Suprapubic skin (tissue), 4 donors: Measurements from ENCODE around the gene PIAS4. TPM values are rescaled to one million over a fixed set of nuclear protein-coding genes. Genes with fewer than 3 reads are reported as not detected.
A peak's percentile ranks its signal among the peaks of the same experiment; 100 is the strongest.

Source experiments
- DNase-seq, 2 donors: peaks; one replicate each; pipeline ENCODE4 v3.0.0-alpha.2; 2019; ENCODE audit warnings: low spot score in 2 of 2
- H3K27ac ChIP-seq: fragments of 200-600 bp; sonication (generic); one replicate; pipeline ENCODE4 v1.5.1; 2019
- H3K27me3 ChIP-seq: fragments of 200-600 bp; sonication (generic); one replicate; pipeline ENCODE4 v1.5.1; 2019
- H3K36me3 ChIP-seq: fragments of 200-600 bp; sonication (generic); one replicate; pipeline ENCODE4 v1.5.1; 2019
- H3K4me1 ChIP-seq: fragments of 200-600 bp; sonication (generic); one replicate; pipeline ENCODE4 v1.5.1; 2019
- H3K4me3 ChIP-seq: fragments of 200-600 bp; sonication (generic); one replicate; pipeline ENCODE4 v1.5.1; 2019; ENCODE audit warnings: mild to moderate bottlenecking
- H3K9me3 ChIP-seq: fragments of 200-600 bp; sonication (generic); one replicate; pipeline ENCODE4 v1.5.1; 2019
- EP300 ChIP-seq: sonication (generic); formaldehyde crosslinking; IDR thresholded peaks from one replicate; pipeline ENCODE4 v1.6.1; 2017; ENCODE audit warnings: antibody characterized with exemption
- POLR2A ChIP-seq, 2 donors: fragments of 450-650 bp; IDR thresholded peaks; one replicate each; pipeline ENCODE4 v1.6.1; 2017; ENCODE audit warnings: antibody characterized with exemption in 2 of 2, mild to moderate bottlenecking in 2 of 2, moderate library complexity in 2 of 2
- POLR2AphosphoS5 ChIP-seq, 3 donors: sonication (generic); formaldehyde crosslinking; IDR thresholded peaks; one replicate each; pipeline ENCODE4 v1.6.1; 2017; ENCODE audit warnings: antibody characterized with exemption in 3 of 3
- WGBS: methylation state at CpG from one replicate; pipeline ENCODE4 v1.1.5; 2018; 5-methylcytosine and 5-hydroxymethylcytosine counted together
- total RNA-seq, 4 donors: library from RNA; depleted of rRNA; stranded (reverse); fragments of >200 nt; gene quantifications; one replicate each; pipeline ENCODE4 v1.1.0, GENCODE V29; 2016
- TF ChIP-seq, protein P1 (sequence below), 2 donors: fragments of 200-600 bp in 1 of 2; fragments of 450-650 bp in 1 of 2; sonication (generic) in 1 of 2; IDR thresholded peaks; one replicate each; pipeline ENCODE4 v1.5.1; 2016 to 2019; ENCODE audit warnings: antibody characterized with exemption in 2 of 2, mild to moderate bottlenecking in 1 of 2, moderate library complexity in 1 of 2

The PIAS4 gene
- total RNA-seq, 4 donors from 2014 or later: 17.1 to 28.7 (median 22.6) TPM

GRCh38 chr19:4061683-4062418 lies 54.3 kb downstream of the PIAS4 start:
- TF ChIP-seq EP300 (no peak), POLR2A (IDR thresholded peaks at IDR 0.05) (no peak), POLR2AphosphoS5 (IDR thresholded peaks at IDR 0.05) (no peak)
- TF ChIP-seq, protein P1, sequence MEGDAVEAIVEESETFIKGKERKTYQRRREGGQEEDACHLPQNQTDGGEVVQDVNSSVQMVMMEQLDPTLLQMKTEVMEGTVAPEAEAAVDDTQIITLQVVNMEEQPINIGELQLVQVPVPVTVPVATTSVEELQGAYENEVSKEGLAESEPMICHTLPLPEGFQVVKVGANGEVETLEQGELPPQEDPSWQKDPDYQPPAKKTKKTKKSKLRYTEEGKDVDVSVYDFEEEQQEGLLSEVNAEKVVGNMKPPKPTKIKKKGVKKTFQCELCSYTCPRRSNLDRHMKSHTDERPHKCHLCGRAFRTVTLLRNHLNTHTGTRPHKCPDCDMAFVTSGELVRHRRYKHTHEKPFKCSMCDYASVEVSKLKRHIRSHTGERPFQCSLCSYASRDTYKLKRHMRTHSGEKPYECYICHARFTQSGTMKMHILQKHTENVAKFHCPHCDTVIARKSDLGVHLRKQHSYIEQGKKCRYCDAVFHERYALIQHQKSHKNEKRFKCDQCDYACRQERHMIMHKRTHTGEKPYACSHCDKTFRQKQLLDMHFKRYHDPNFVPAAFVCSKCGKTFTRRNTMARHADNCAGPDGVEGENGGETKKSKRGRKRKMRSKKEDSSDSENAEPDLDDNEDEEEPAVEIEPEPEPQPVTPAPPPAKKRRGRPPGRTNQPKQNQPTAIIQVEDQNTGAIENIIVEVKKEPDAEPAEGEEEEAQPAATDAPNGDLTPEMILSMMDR (IDR thresholded peaks at IDR 0.05): no peak
- Histone ChIP-seq H3K27ac (peak overlapping the region; percentile 86), H3K9me3 (no peaks in the 10 kb centered on the region), H3K4me3 (peak overlapping the region; percentile 99), H3K27me3 (no peaks in the 10 kb centered on the region), H3K4me1 (peaks cover 73% of the 10 kb centered on the region), H3K36me3 (no peaks in the 10 kb centered on the region)
- WGBS: 44% methylated on average over 6 of the region's 29 CpGs
- peak in 1 of 2 donors; percentile 78 for DNase-seq

- TF ChIP-seq POLR2AphosphoS5 (IDR thresholded peaks at IDR 0.05) (no peak), POLR2A (IDR thresholded peaks at IDR 0.05) (no peak), EP300 (no peak)
- TF ChIP-seq, protein P1 (IDR thresholded peaks at IDR 0.05): no peak
- Histone ChIP-seq H3K4me3 (peak overlapping the region; percentile 99), H3K27me3 (no peaks in the 10 kb centered on the region), H3K27ac (peak overlapping the region; percentile 86), H3K36me3 (no peaks in the 10 kb centered on the region), H3K4me1 (peaks cover 69% of the 10 kb centered on the region), H3K9me3 (no peaks in the 10 kb centered on the region)
- no peak for DNase-seq
- 66% methylated on average over 13 of the region's 30 CpGs for WGBS
Measured at GRCh38 chr19:4062419-4063368, 55.2 kb downstream of the PIAS4 start.

GRCh38 chr19:4063369-4064148 lies 56.0 kb downstream of the PIAS4 start:
- Histone ChIP-seq H3K4me3 (peak overlapping the region; percentile 99), H3K27me3 (no peaks in the 10 kb centered on the region), H3K4me1 (peaks cover 69% of the 10 kb centered on the region), H3K9me3 (no peaks in the 10 kb centered on the region), H3K27ac (peak overlapping the region; percentile 86), H3K36me3 (no peaks in the 10 kb centered on the region)
- WGBS: 33% methylated on average over 23 of the region's 31 CpGs
- TF ChIP-seq, protein P1 (IDR thresholded peaks at IDR 0.05): no peak
- TF ChIP-seq EP300: no peak
- TF ChIP-seq POLR2AphosphoS5 (IDR thresholded peaks at IDR 0.05): no peak
- TF ChIP-seq POLR2A (IDR thresholded peaks at IDR 0.05): no peak
- DNase-seq: no peak

- no peaks in the 10 kb centered on the region for H3K27me3 ChIP-seq
- H3K36me3 ChIP-seq: no peaks in the 10 kb centered on the region
- peak overlapping the region; percentile 86 for H3K27ac ChIP-seq
- no peak for DNase-seq
- 2% methylated on average over 10 of the region's 24 CpGs for WGBS
- peak overlapping the region; percentile 99 for H3K4me3 ChIP-seq
- no peaks in the 10 kb centered on the region for H3K9me3 ChIP-seq
- no peak for TF ChIP-seq POLR2AphosphoS5 (IDR thresholded peaks at IDR 0.05)
- H3K4me1 ChIP-seq: peaks cover 68% of the 10 kb centered on the region
Measured at GRCh38 chr19:4064149-4064495, 56.6 kb downstream of the PIAS4 start.

DNA sequence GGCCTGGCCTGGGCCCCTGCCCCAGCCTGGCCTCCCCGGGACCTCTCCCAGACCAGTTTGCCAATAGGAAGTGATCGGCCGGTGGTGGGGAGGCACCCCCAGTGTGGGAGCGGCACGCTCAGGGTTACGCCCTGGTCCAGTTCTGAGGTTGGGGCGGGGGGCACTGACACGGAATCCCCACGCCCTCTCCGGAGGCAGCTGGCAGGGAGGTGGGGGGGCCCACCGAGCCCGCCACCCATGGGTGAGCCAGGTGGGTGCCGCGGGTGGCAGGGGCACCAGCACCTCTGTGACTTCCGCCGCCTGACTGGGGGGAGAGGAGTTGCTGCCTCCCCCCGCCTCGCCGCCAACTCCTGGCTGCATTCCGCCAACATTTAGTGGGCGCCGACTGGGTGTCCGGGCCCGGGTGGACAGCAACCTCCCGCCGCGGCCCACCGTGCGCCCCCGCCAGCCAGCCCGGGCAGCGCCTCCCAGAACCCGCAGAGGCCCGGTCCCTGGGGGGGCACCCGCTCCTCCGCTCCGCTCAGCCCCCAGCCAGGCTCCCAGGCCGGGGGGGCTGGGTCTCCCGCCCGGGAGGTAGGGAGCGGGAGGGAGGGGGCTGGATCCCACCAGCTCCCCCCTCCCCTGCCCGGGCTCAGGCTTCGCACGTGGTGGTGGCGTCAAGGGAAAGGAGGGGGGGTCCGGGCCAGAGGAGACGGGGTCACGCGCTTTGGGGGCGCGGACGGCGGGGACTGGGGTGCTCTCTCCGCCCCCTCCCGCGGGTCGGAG lies 57.1 kb downstream of the PIAS4 start:
- TF ChIP-seq, protein P1 (IDR thresholded peaks at IDR 0.05): no peak
- TF ChIP-seq POLR2A (IDR thresholded peaks at IDR 0.05) (no peak), EP300 (no peak), POLR2AphosphoS5 (IDR thresholded peaks at IDR 0.05) (no peak)
- H3K4me3 ChIP-seq: peak overlapping the region; percentile 99
- H3K27ac ChIP-seq: peak overlapping the region; percentile 86
- H3K27me3 ChIP-seq: no peaks in the 10 kb centered on the region
- peaks cover 63% of the 10 kb centered on the region for H3K4me1 ChIP-seq
- no peaks in the 10 kb centered on the region for H3K9me3 ChIP-seq
- DNase-seq: peak in 1 of 2 donors; percentile 84
- 0% methylated on average over 2 of the region's 57 CpGs for WGBS
- no peaks in the 10 kb centered on the region for H3K36me3 ChIP-seq
